ENCODE measurements around the gene SLC17A3. TPM values are rescaled to one million over a fixed set of nuclear protein-coding genes. Genes with fewer than 3 reads are reported as not detected.

The SLC17A3 gene
- total and polyA plus RNA-seq, 10 of the 15 experiments (the other 5 are each of a cell fraction or from before 2014, with no cell fraction given), result not detected

GRCh38 chr6:25815194-25815593 lies 58.8 kb downstream of the SLC17A3 start:
- Histone ChIP-seq H3K9ac (ENCODE audit: control insufficient read depth, insufficient read depth, low read length) (no peak overlapping the region), H3K4me2 (ENCODE audit: control insufficient read depth, insufficient read depth) (no peak overlapping the region), H3K27ac (ENCODE audit: control insufficient read depth, insufficient read depth) (no peak overlapping the region), H3K27me3 (replicated peaks in 1 of 2; ENCODE audit: control insufficient read depth in 2 of 2, insufficient read depth in 2 of 2, low read length in 1 of 2) (peaks cover 0 to 2% of the 10 kb centered on the region in 2 experiments; a peak in 2 of 4 replicates), H3K36me3 (ENCODE audit: control insufficient read depth in 2 of 2, insufficient read depth in 2 of 2, low read length in 1 of 2) (no peaks in the 10 kb centered on the region), H2AFZ (ENCODE audit: control insufficient read depth, low read depth, low read length) (no peak overlapping the region), H3K79me2 (ENCODE audit: control insufficient read depth, insufficient read depth, low read length) (no peaks in the 10 kb centered on the region), H4K20me1 (ENCODE audit: control insufficient read depth, insufficient read depth) (no peaks in the 10 kb centered on the region), H3K9me3 (replicated peaks; ENCODE audit: control insufficient read depth, insufficient read depth, low read length) (no peaks in the 10 kb centered on the region), H3K4me3 (no peak overlapping the region), H3K4me1 (ENCODE audit: control insufficient read depth, insufficient read depth, low read length) (no peaks in the 10 kb centered on the region)
- no peak for ATAC-seq
- no peak for TF ChIP-seq CREB1 (IDR thresholded peaks at IDR 0.05; ENCODE audit: low read depth)
- TF ChIP-seq NR2F1 (conservative IDR thresholded peaks at IDR 0.05), result no peak
- TF ChIP-seq ATF7 (IDR thresholded peaks at IDR 0.05; ENCODE audit: low read depth), result no peak
- TF ChIP-seq SMARCA5 (IDR thresholded peaks at IDR 0.05), result no peak
- TF ChIP-seq GABPA (IDR thresholded peaks at IDR 0.05; ENCODE audit: low read depth), result no peak
- TF ChIP-seq, protein P1, sequence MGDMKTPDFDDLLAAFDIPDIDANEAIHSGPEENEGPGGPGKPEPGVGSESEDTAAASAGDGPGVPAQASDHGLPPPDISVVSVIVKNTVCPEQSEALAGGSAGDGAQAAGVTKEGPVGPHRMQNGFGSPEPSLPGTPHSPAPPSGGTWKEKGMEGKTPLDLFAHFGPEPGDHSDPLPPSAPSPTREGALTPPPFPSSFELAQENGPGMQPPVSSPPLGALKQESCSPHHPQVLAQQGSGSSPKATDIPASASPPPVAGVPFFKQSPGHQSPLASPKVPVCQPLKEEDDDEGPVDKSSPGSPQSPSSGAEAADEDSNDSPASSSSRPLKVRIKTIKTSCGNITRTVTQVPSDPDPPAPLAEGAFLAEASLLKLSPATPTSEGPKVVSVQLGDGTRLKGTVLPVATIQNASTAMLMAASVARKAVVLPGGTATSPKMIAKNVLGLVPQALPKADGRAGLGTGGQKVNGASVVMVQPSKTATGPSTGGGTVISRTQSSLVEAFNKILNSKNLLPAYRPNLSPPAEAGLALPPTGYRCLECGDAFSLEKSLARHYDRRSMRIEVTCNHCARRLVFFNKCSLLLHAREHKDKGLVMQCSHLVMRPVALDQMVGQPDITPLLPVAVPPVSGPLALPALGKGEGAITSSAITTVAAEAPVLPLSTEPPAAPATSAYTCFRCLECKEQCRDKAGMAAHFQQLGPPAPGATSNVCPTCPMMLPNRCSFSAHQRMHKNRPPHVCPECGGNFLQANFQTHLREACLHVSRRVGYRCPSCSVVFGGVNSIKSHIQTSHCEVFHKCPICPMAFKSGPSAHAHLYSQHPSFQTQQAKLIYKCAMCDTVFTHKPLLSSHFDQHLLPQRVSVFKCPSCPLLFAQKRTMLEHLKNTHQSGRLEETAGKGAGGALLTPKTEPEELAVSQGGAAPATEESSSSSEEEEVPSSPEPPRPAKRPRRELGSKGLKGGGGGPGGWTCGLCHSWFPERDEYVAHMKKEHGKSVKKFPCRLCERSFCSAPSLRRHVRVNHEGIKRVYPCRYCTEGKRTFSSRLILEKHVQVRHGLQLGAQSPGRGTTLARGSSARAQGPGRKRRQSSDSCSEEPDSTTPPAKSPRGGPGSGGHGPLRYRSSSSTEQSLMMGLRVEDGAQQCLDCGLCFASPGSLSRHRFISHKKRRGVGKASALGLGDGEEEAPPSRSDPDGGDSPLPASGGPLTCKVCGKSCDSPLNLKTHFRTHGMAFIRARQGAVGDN (IDR thresholded peaks at IDR 0.05), result no peak
- no peak for TF ChIP-seq RAD51 (IDR thresholded peaks at IDR 0.05)
- TF ChIP-seq MYC (IDR thresholded peaks at IDR 0.05; ENCODE audit: insufficient read depth, insufficient read length, insufficient replicate concordance, low read length, severe bottlenecking), result no peak
- no peak for TF ChIP-seq PAX8 (IDR thresholded peaks at IDR 0.05)
- TF ChIP-seq, protein P2, sequence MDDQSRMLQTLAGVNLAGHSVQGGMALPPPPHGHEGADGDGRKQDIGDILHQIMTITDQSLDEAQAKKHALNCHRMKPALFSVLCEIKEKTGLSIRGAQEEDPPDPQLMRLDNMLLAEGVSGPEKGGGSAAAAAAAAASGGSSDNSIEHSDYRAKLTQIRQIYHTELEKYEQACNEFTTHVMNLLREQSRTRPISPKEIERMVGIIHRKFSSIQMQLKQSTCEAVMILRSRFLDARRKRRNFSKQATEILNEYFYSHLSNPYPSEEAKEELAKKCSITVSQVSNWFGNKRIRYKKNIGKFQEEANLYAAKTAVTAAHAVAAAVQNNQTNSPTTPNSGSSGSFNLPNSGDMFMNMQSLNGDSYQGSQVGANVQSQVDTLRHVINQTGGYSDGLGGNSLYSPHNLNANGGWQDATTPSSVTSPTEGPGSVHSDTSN (IDR thresholded peaks at IDR 0.05; ENCODE audit: insufficient replicate concordance, low read depth, low read length), result no peak
- TF ChIP-seq RCOR1 (conservative IDR thresholded peaks at IDR 0.05; ENCODE audit: low read depth, low read length), result no peak
- TF ChIP-seq, protein P3, sequence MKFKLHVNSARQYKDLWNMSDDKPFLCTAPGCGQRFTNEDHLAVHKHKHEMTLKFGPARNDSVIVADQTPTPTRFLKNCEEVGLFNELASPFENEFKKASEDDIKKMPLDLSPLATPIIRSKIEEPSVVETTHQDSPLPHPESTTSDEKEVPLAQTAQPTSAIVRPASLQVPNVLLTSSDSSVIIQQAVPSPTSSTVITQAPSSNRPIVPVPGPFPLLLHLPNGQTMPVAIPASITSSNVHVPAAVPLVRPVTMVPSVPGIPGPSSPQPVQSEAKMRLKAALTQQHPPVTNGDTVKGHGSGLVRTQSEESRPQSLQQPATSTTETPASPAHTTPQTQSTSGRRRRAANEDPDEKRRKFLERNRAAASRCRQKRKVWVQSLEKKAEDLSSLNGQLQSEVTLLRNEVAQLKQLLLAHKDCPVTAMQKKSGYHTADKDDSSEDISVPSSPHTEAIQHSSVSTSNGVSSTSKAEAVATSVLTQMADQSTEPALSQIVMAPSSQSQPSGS (IDR thresholded peaks at IDR 0.05; ENCODE audit: low read length), result no peak
- TF ChIP-seq NFIC (IDR thresholded peaks at IDR 0.05; ENCODE audit: low read depth, low read length), result no peak
- WGBS (ENCODE audit: insufficient coverage, insufficient replicate concordance, low lambda C conversion rate, missing lambda C conversion rate), result 2% methylated on average over 3 of the region's 3 CpGs
- RAD21 ChIA-PET (ENCODE audit: unreplicated experiment), result no interaction called here
- in situ Hi-C loops (cut with MboI) (no loop called here), intact Hi-C loops (cut with micrococcal nuclease; ENCODE audit: unreplicated experiment) (no loop called here)
- POLR2A ChIA-PET, result no interaction called here
- BruUV-seq (replicated peaks), result no TSS peak
- SMC1A ChIA-PET (ENCODE audit: uncharacterized antibody, unreplicated experiment), result interaction anchor here (1.0 kb wide), 1 partner anchor 9 kb away, joined by 3 read pairs; no protein-coding TSS in a partner anchor
- CTCF ChIA-PET, result interaction anchor here (0.6 kb wide), 2 partner anchors 12 to 790 kb away, joined by 3 read pairs; no protein-coding TSS in a partner anchor
- DNase-seq (ENCODE audit: low read depth, low spot score), result no peak
- FAIRE-seq, result no peak
